Fibroblast of skin of abdomen (primary cell): ENCODE measurements around the gene AZIN2.
"Not testable (repeated sequence)": the region's sequence is repeated elsewhere in the genome, so short reads cannot be mapped to it uniquely, and the experiment has no call there.

ENCODE experiments used
- DNase-seq: peaks from one replicate; pipeline ENCODE4 v3.0.0-alpha.2; 2013

Gene AZIN2

DNA sequence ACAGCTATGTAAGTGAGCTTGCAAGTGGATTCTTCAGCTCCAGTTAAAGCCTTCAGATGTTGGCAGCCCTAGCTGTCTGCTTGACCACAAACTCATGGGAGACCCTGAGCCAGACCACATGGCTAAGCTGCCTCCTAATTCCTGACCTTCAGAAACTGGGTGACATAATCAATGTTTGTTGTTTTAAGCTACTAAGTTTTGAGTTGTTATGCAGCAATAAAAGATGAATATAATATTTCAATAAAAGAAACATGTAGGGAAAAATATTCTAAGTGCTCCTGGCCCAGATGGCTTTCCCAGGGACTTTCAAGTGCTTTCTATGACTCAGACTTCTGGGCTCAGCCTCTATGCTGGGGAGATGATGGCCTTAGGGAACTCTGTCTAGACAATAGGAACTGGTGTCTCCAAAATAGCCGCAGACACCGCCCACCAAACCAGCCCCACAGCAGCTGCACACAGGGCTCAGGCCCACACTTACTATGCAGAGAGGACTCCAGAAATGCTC lies 20.3 kb upstream of the AZIN2 start:
- DNase-seq = peak; percentile 76

DNA sequence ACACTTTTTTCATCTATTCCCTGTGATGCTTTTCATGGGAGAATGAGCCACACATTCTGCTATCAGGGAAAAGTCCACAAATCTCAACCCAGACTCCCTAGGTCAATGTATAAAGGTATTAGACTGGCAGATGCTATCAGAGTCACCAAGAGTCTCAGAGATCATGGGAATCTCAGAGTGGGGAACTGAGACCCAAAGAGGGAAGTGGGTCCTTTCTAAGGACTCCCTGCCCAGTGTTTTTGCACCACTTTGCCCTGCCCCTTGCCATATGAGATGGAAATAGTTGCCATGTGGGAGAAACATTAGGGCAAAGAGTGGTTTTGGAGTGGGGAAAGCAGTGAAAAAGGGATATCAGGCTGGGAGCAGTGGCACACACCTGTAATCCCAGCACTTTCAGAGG lies 19.1 kb upstream of the AZIN2 start:
- DNase-seq = no peak

GRCh38 chr1:33064284-33064683 lies 16.7 kb upstream of the AZIN2 start:
- DNase-seq = not testable (repeated sequence)

DNA sequence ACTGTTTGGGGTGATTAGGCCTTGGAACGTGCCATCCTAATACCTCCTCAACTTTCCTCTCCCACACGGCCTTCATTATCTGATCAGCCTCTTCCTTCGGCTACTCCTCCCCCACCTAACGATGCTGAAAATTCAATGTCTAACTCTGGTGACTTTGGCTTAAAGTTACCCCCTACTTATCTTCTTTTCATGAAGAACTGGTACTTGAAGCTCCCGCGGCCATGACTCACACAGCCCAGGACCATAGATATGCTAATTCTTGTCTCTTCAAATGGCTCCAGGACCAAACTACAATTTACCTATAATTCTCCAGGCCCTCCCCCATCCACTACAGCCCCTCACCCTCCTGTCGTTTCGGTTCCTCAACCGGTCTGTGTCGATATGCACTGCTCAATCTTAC lies 15.7 kb upstream of the AZIN2 start:
- no peak for DNase-seq

DNA sequence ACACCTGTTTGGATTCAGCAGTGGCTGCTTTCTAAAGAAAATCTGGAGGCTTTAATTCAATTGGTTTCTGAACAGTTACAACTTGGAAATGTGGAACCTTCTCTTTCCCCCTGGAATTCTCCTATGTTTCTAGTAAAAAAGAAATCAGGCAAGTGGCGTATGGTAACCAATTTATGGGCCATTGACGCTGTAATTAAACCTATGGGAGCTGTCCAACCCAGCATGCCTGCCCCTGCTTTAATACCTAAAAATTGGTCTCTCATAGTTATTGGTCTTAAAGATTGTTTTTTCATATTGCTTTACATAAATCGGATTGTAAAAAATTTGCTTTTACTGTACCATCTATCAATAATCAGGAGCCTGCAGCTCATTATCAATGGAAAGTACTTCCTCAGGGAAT lies 14.5 kb upstream of the AZIN2 start:
- DNase-seq = not testable (repeated sequence)

DNA sequence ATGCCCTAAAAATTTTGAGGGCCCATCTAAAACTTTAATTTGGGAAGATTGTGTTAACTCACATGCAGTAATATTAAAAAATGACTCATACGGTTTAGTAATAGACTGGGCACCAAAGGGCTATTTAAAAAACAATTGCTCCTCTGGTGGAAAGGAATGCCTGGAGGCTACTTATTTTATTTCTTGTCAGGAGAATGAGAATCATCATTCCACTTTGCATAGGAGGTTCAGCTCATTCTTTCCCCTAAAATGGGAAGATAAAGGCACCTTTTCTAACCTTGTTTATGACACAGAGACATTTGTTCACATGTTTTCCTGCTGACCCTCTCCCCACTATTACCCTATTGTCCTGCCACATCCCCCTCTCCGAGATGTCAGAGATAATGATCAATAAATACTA lies 12.8 kb upstream of the AZIN2 start:
- not testable (repeated sequence) for DNase-seq

DNA sequence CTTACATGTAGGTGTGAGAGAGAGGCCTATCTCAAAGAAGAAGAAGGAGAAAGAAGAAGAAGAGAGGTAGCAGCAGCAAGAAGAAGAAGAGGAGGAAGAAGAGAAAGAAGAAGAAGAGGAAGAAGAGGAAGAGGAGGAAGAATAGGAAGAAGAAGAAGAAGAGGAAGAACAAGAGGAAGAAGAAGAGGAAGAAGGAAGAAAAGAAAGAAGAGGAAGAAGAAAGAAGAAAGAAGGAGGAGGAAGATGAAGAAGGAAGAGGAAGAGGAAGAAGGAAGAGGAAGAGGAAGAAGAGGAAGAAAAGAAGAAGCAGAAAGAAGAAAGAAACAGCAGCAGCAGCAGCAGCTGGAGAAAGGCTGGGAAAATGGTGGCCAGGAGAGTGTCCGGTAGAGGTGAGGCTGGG lies 10.3 kb upstream of the AZIN2 start:
- no peak for DNase-seq

DNA sequence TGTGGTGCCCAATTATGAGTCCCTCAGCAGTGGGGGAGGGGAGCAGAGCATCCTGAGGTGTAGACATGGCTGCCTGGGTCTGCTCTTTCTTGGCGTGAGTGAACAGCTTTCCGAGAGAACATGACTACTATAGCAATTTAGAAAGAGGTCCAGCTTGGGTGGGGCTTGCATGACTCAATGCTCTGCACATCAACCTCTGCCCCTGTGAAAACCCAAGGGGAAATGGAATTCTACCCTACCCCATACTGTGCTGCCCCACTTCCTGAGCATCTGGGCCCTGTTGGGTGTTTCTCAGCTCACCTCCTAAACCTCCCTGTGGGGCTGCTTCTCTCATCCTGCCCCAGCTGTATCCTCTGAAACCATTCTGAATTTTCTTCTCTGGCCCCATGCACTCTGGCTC lies 8.2 kb upstream of the AZIN2 start:
- no peak for DNase-seq

DNA sequence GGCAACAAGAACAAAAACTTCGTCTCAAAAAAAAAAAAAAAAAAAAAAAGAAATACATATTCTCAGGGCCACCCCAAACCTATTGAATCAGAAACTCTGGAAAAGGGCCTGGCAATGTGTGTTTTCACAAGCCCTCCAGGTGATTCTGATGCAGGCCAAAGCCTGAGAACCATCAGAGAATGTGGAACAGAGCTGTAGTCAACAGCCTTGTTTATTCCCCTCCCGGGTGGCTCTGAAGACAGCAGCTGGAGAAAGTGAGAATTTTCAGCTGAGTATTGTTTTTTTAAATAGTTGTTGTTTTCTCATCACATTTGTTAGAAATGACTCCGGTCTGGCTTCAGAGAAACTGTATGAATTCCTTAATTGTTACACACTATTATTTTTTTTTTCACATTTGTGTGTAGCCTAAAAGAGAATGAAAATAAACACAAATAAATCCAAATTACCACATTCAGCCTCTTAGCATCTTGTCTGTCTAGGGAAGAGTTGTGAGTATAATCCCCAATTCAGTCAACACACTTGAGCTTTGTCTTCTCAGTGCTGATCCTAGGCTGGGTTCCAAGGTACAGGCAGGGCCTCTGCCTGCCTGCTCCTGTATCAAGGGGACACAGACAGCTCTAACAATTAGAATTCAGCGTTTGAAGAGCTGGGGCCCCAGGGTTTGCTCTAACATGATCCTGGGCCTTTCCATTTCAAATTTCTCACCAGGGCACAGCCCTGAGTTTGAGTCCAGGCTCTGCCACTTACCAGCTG lies 6.6 kb upstream of the AZIN2 start:
- no peak for DNase-seq

DNA sequence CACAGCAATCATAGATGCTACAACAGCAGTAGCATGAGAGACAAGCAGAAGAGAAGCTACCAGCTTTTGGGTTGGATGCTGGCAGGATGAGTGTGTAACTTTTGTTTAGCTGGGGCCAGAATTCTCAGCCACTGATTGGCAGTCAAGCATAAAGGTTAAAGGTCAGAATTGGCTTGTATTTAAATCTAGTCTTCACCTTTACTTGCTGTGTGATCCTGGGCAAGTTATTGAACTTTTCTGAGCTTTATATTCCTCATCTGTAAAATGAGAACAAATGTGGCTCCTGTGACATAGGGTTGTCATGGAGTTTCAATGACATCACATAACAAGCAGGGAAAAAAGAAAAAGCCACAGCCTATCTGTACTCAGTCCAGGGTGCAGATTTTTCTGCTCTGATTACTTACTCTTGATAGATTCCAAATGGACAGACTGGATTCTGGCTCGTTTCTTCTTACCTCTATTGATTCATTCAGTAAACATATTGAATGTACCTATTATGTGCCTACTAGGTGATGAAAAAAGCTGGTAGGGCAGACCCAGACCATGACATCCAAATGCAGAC lies 2.8 kb upstream of the AZIN2 start:
- DNase-seq = no peak

DNA sequence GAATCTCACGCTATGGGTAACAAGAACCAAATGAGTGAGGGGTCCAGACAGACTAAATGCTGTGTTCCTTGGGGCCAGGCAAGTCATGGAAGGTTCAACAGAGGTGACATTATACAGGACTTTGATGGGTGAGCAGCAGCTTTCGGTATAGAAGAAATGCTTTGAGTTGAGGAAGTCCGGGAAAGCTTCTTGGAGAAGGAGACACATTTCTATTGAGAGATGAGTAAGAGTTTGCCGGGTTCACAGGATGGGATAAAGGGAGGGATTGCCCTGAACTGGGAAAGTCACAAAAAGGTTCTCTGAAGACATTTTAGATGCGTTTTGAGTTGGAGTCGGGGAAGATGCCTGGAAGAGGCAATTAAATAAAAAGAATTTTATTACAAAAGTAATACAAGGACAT lies 580 bp upstream of the AZIN2 start:
- no peak for DNase-seq

- no peak for DNase-seq
Observed at GRCh38 chr1:33081554-33082305, 777 bp downstream of the AZIN2 start.

DNA sequence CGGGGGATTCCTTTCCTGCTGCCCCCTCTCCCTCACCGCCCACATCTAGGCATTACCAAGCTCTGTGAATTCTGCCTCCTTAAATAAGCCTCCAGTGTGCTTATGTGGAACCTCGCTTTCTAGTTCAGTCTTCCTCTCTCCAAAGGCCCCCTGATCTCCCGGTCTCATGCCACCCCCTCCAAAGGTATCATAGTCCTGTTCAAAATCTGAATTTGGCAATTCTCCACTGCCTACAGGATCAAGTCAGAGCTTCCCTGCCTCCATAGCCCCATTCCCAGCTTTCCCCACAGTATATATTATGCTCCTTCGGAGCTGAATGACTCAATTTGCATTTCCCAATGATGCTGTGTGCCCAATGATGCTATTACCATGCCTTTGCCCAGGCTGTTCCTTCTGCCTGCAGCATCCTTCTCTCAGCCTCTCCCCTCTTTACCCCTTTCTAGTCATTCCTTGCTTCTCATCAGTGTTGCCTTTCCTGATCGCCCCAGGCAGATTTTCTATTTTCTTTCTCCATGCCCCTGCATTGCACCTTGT lies 1.7 kb downstream of the AZIN2 start:
- DNase-seq = no peak

DNA sequence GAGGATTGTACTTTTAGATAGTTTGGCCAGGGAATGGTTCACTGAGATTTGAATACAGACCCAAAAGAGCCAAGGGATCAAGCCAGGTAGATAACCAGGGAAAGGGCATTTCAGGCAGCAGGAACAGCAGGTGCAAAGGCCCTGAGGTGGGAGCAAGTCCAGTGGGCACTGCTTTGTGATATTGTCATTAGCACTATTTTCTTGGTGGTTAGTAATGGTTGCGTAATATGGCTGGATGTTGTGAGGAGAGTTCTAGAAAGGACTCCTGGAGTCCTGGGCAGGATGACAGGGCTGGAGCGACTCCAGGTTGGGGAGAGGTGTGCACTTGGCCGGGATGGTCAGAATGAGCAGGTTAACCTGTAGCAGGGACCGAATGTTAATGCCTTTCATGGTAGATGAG lies 4.4 kb downstream of the AZIN2 start:
- no peak for DNase-seq

- peak; percentile 57 for DNase-seq
Observed at GRCh38 chr1:33086384-33086850, 5.5 kb downstream of the AZIN2 start.

- DNase-seq = no peak
Observed at GRCh38 chr1:33087677-33088076, 6.7 kb downstream of the AZIN2 start.

GRCh38 chr1:33088119-33088906 lies 7.4 kb downstream of the AZIN2 start:
- no peak for DNase-seq

DNA sequence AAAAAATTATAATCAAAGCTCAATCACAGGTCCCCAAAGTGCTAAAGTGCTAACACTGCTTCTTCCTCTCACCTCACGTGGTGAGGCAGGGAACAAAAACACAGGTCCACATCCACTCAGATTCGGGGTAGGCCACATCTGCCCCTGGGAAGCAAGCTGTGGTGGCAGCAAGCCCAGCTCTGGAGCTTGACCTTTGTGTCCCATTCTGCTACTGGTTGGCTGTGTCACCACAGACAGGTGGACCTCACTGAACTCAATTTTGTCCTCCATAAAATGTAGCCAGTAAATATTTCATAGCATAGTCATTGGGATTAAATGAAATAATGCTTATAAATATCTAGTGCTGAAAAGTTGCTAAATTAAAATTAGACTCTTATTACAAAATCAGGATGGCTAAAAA lies 8.5 kb downstream of the AZIN2 start:
- no peak for DNase-seq

DNA sequence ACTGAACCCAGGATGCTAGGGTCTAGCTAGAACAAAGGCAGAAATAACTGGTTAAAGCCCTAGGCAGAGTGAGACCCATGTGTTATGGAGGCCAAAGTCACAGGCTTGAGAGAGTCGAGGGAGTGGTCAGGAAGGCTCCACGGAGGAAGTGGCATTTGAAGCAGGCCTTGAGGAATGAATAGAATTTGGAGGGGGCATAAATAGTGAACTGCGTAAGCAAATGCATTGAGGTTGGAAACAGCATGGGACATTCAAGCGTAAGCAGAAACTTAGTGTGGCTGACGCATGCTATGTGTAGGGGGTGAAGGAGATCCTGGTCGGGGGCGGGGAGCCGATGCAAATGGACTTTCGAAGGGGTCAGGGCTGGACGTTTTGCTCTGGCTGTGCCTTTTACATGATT lies 11.5 kb downstream of the AZIN2 start:
- DNase-seq = no peak

- DNase-seq = no peak
Observed at GRCh38 chr1:33093004-33093403, 12.1 kb downstream of the AZIN2 start.

GRCh38 chr1:33094486-33094885 lies 13.5 kb downstream of the AZIN2 start:
- no peak for DNase-seq

DNA sequence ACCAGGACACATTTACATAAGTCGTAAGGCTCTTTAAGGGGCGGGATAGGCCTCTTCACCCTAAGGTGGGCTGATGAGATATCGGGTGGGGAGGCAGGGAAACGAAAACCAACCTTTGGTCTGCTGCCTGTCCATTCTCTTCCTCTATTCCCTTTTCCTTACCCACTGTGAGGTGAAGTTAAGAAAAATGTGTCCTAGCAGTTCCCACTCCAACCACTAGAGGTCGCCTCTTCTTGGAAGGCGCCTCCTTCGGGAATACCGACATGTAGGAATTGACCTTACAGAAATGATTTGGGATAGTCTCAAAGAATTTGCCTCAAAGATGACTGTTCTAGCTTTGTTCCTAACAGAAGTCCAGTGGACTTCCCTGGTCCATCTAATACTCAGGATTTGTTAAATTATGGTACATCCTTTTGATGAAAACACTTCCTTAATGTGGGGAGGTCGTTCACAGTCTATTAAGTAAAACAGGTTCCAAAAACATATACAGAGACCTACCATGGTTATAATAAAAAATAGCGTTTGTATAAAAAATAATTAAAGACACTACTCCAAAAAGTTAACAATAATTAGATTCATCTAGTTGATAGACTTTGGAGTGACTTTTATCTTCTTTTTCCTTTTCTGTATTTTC lies 14.1 kb downstream of the AZIN2 start:
- peak; percentile 69 for DNase-seq
